ENCODE measurements around the gene LCE2C.
A peak's percentile ranks its signal among the peaks of the same experiment; 100 is the strongest.
"Not testable (repeated sequence)": the region's sequence is repeated elsewhere in the genome, so short reads cannot be mapped to it uniquely, and the experiment has no call there.

LCE2C gene

GRCh38 chr1:152674983-152675382 lies at the start of gene LCE2C:
Gene LCE2C (plus strand): TSS chr1:152675279. CDS start chr1:152676016, 737 bp downstream.
- DNase-seq (ENCODE audit: low read depth in 2 of 3, low spot score in 2 of 3): not testable (repeated sequence)

GRCh38 chr1:152626744-152627143 lies 48.3 kb upstream of the LCE2C start:
- DNase-seq (ENCODE audit: low read depth in 2 of 3, low spot score in 2 of 3): no peak

GRCh38 chr1:152630596-152630995 lies 44.5 kb upstream of the LCE2C start:
- DNase-seq (ENCODE audit: low read depth in 2 of 3, low spot score in 2 of 3): no peak

GRCh38 chr1:152640351-152640750 lies 34.7 kb upstream of the LCE2C start:
- no peak for DNase-seq (ENCODE audit: low read depth in 2 of 3, low spot score in 2 of 3)

GRCh38 chr1:152643945-152644344 lies 31.1 kb upstream of the LCE2C start:
- no peak for DNase-seq (ENCODE audit: low read depth in 2 of 3, low spot score in 2 of 3)

GRCh38 chr1:152645146-152645545 lies 29.9 kb upstream of the LCE2C start:
- DNase-seq (ENCODE audit: low read depth in 2 of 3, low spot score in 2 of 3): no peak

GRCh38 chr1:152646656-152647055 lies 28.4 kb upstream of the LCE2C start:
- DNase-seq (ENCODE audit: low read depth in 2 of 3, low spot score in 2 of 3): no peak

GRCh38 chr1:152654110-152654509 lies 21.0 kb upstream of the LCE2C start:
- peak in 1 of 3 experiments; percentile 60 for DNase-seq (ENCODE audit: low read depth in 2 of 3, low spot score in 2 of 3)

GRCh38 chr1:152656459-152656858 lies 18.6 kb upstream of the LCE2C start:
- DNase-seq (ENCODE audit: low read depth in 2 of 3, low spot score in 2 of 3): no peak

- DNase-seq (ENCODE audit: low read depth in 2 of 3, low spot score in 2 of 3): no peak
These were observed 17.4 kb upstream of the LCE2C start for GRCh38 chr1:152657677-152658076.

- DNase-seq (ENCODE audit: low read depth in 2 of 3, low spot score in 2 of 3): no peak
These were observed 16.4 kb upstream of the LCE2C start for GRCh38 chr1:152658649-152659048.

- DNase-seq (ENCODE audit: low read depth in 2 of 3, low spot score in 2 of 3): no peak
These were observed 12.0 kb upstream of the LCE2C start, which contains the start of gene LCE2D for GRCh38 chr1:152663098-152663497. Gene LCE2D (plus strand): TSS chr1:152663380. CDS start chr1:152664106, 726 bp downstream.

- not testable (repeated sequence) for DNase-seq (ENCODE audit: low read depth in 2 of 3, low spot score in 2 of 3)
These were observed 8.9 kb upstream of the LCE2C start for GRCh38 chr1:152666171-152666570.

GRCh38 chr1:152667648-152668047 lies 7.4 kb upstream of the LCE2C start:
- no peak for DNase-seq (ENCODE audit: low read depth in 2 of 3, low spot score in 2 of 3)

GRCh38 chr1:152673016-152673415 lies 2.1 kb upstream of the LCE2C start:
- DNase-seq (ENCODE audit: low read depth in 2 of 3, low spot score in 2 of 3): no peak

GRCh38 chr1:152679459-152679858 lies 4.4 kb downstream of the LCE2C start:
- no peak for DNase-seq (ENCODE audit: low read depth in 2 of 3, low spot score in 2 of 3)

GRCh38 chr1:152681616-152682015 lies 6.5 kb downstream of the LCE2C start:
- DNase-seq (ENCODE audit: low read depth in 2 of 3, low spot score in 2 of 3): no peak

- no peak for DNase-seq (ENCODE audit: low read depth in 2 of 3, low spot score in 2 of 3)
These were observed 8.8 kb downstream of the LCE2C start for GRCh38 chr1:152683846-152684245.

GRCh38 chr1:152685823-152686222 lies 10.7 kb downstream of the LCE2C start, which contains the start of gene LCE2B:
Gene LCE2B (plus strand): TSS chr1:152686123. CDS start chr1:152686844, 721 bp downstream.
- not testable (repeated sequence) for DNase-seq (ENCODE audit: low read depth in 2 of 3, low spot score in 2 of 3)

- DNase-seq (ENCODE audit: low read depth in 2 of 3, low spot score in 2 of 3): no peak
These were observed 22.9 kb downstream of the LCE2C start, which contains the start of gene LCE2A for GRCh38 chr1:152697701-152698600. Gene LCE2A (plus strand): TSS chr1:152698345. CDS start chr1:152698902, 557 bp downstream.

- no peak for DNase-seq (ENCODE audit: low read depth in 2 of 3, low spot score in 2 of 3)
These were observed 24.7 kb downstream of the LCE2C start for GRCh38 chr1:152699746-152700145.

GRCh38 chr1:152707860-152708259 lies 32.8 kb downstream of the LCE2C start, which contains the start of gene LCE4A:
Gene LCE4A (plus strand): TSS chr1:152708160. CDS start chr1:152709076, 916 bp downstream.
- DNase-seq (ENCODE audit: low read depth in 2 of 3, low spot score in 2 of 3): no peak

Measured in activated CD8-positive, alpha-beta memory T cell treated with anti-CD3 and anti-CD28 coated beads for 48 hours (primary cell).